Naive thymus-derived CD4-positive, alpha-beta T cell (primary cell): ENCODE results near the gene PTDSS2. TPM values are rescaled to one million over a fixed set of nuclear protein-coding genes. Genes with fewer than 3 reads are reported as not detected.

ENCODE experiments used
- ATAC-seq: fragments of 150-1000 bp; cut with Tn5 transposase; 2 replicates; pipeline ENCODE4 v1.10.0; 2021; ENCODE audit warnings: mild to moderate bottlenecking, moderate library complexity
- CTCF ChIA-PET: fragments of 350-600 bp; sonication (Branson Sonifier 250); formaldehyde crosslinking; loops from one replicate; lab custom pipeline; 2021; ENCODE audit warnings: antibody characterized with exemption; lab: Charles Lee
- POLR2A ChIA-PET: fragments of 350-600 bp; sonication (Branson Sonifier 250); formaldehyde crosslinking; loops from one replicate; lab custom pipeline; 2021; ENCODE audit warnings: antibody characterized with exemption, inconsistent platforms; lab: Charles Lee
- DNase-seq, 9 donors: peaks; one replicate each; pipeline versions ENCODE4 v3.0.0 to v3.0.0-alpha.2; 2020 to 2022; ENCODE audit warnings: mixed read lengths in 1 of 9
- H3K27ac ChIP-seq: one replicate; pipeline ENCODE4 v1.7.0; 2013; ENCODE audit warnings: mild to moderate bottlenecking, low read depth, low read length, moderate library complexity
- H3K27me3 ChIP-seq, 2 donors: one replicate each; pipeline ENCODE4 v1.7.0; 2013; ENCODE audit warnings: low read length in 2 of 2, mild to moderate bottlenecking in 2 of 2, moderate library complexity in 2 of 2; ENCODE audit not compliant: control insufficient read depth in 2 of 2, insufficient read depth in 2 of 2
- H3K36me3 ChIP-seq, 3 experiments: 1 replicate in 2 of 3; 2 replicates in 1 of 3; pipeline ENCODE4 v1.7.0; 2013; ENCODE audit warnings: low read length in 3 of 3, mild to moderate bottlenecking in 3 of 3, moderate library complexity in 1 of 3; ENCODE audit not compliant: insufficient read depth in 3 of 3, control insufficient read depth in 2 of 3
- H3K4me1 ChIP-seq, 2 donors: one replicate each; pipeline ENCODE4 v1.7.0; 2013; ENCODE audit warnings: low read length in 2 of 2, mild to moderate bottlenecking in 2 of 2, moderate library complexity in 1 of 2; ENCODE audit not compliant: control insufficient read depth in 2 of 2, insufficient read depth in 2 of 2
- H3K4me3 ChIP-seq: 2 replicates; pipeline ENCODE4 v1.7.0; 2013; ENCODE audit warnings: mild to moderate bottlenecking, low read length
- H3K9me3 ChIP-seq, 3 experiments: 1 replicate in 2 of 3; 2 replicates in 1 of 3; pipeline ENCODE4 v1.7.0; 2013; ENCODE audit warnings: low read length in 3 of 3; ENCODE audit not compliant: control insufficient read depth in 2 of 3
- H3K27ac Mint-ChIP-seq, 9 donors: one replicate each; pipeline ENCODE4 v1.8.0; 2020 to 2022; ENCODE audit warnings: mixed read lengths in 9 of 9, mild to moderate bottlenecking in 8 of 9, moderate library complexity in 5 of 9, inconsistent platforms in 2 of 9
- H3K27me3 Mint-ChIP-seq, 5 donors: one replicate each; pipeline ENCODE4 v1.8.0; 2021 to 2022; ENCODE audit warnings: mixed read lengths in 5 of 5, mild to moderate bottlenecking in 1 of 5
- H3K36me3 Mint-ChIP-seq, 5 donors: one replicate each; pipeline ENCODE4 v1.8.0; 2020 to 2022; ENCODE audit warnings: mixed read lengths in 5 of 5, mild to moderate bottlenecking in 3 of 5, inconsistent platforms in 1 of 5
- H3K4me1 Mint-ChIP-seq, 7 donors: one replicate each; pipeline ENCODE4 v1.8.0; 2020 to 2022; ENCODE audit warnings: mixed read lengths in 7 of 7, mild to moderate bottlenecking in 3 of 7, inconsistent platforms in 1 of 7
- H3K4me3 Mint-ChIP-seq, 10 donors: one replicate each; pipeline ENCODE4 v1.8.0; 2020 to 2022; ENCODE audit warnings: mild to moderate bottlenecking in 10 of 10, mixed read lengths in 10 of 10, moderate library complexity in 6 of 10, inconsistent platforms in 2 of 10
- H3K9me3 Mint-ChIP-seq, 11 donors: one replicate each; pipeline ENCODE4 v1.8.0; 2020 to 2022; ENCODE audit warnings: mixed read lengths in 11 of 11, mild to moderate bottlenecking in 4 of 11, inconsistent platforms in 1 of 11, moderate library complexity in 1 of 11
- intact Hi-C, 2 donors: fragments of 100-400 bp; cut with micrococcal nuclease; formaldehyde crosslinking; loops; one replicate each; pipeline ENCODE4 v1.15.1; 2023
- polyA plus RNA-seq, 2 donors: library from polyadenylated mRNA; unstranded; fragments of 300-500 nt; fragmentation: Illumina TruSeq; gene quantifications; one replicate each; pipeline ENCODE4 v1.2.3, GENCODE V29; 2021
- total RNA-seq, 6 experiments: library from RNA in 5 of 6; stranded (reverse) in 5 of 6; gene quantifications; 1 replicate in 5 of 6; 2 replicates in 1 of 6; pipeline ENCODE4 v1.2.3 and lab custom pipeline; 2021 to 2026

PTDSS2 gene
- total and polyA plus RNA-seq, 7 experiments from 2014 or later = 9.0 to 27.7 (median 19.4) TPM

GRCh38 chr11:459511-460220 lies 9.6 kb downstream of the PTDSS2 start:
- Histone ChIP-seq H3K27me3 (no peaks in the 10 kb centered on the region), H3K4me1 (peaks cover 16 to 24% of the 10 kb centered on the region in 2 donors), H3K9me3 (no peaks in the 10 kb centered on the region), H3K27ac (no peak overlapping the region), H3K4me3 (no peak overlapping the region), H3K36me3 (peaks cover 0 to 16% (median 0%) of the 10 kb centered on the region in 3 experiments)
- CTCF ChIA-PET = no interaction called here
- ATAC-seq = no peak
- Mint-ChIP-seq H3K36me3 (peaks cover 0 to 6% (median 0%) of the 10 kb centered on the region in 5 donors), H3K4me3 (no peak overlapping the region), H3K27ac (no peak overlapping the region), H3K27me3 (no peaks in the 10 kb centered on the region), H3K9me3 (no peaks in the 10 kb centered on the region), H3K4me1 (peaks cover 16 to 31% (median 25%) of the 10 kb centered on the region in 7 donors)
- POLR2A ChIA-PET = no interaction called here
- intact Hi-C loops = loop anchor here in 1 of 2 donors (10.0 kb wide), 1 partner anchor 265 kb away; no protein-coding TSS in a partner anchor
- DNase-seq = no peak

- no peak for ATAC-seq
- Mint-ChIP-seq H3K4me1 (peaks cover 16 to 24% (median 24%) of the 10 kb centered on the region in 7 donors), H3K9me3 (no peaks in the 10 kb centered on the region), H3K27ac (no peak overlapping the region), H3K36me3 (peaks cover 0 to 4% (median 0%) of the 10 kb centered on the region in 5 donors), H3K4me3 (no peak overlapping the region), H3K27me3 (no peaks in the 10 kb centered on the region)
- Histone ChIP-seq H3K36me3 (peaks cover 0 to 16% (median 0%) of the 10 kb centered on the region in 3 experiments), H3K27me3 (no peaks in the 10 kb centered on the region), H3K9me3 (no peaks in the 10 kb centered on the region), H3K27ac (no peak overlapping the region), H3K4me1 (peaks cover 16 to 24% of the 10 kb centered on the region in 2 donors), H3K4me3 (no peak overlapping the region)
- CTCF ChIA-PET = no interaction called here
- DNase-seq = no peak
- POLR2A ChIA-PET = interaction anchor here (1.6 kb wide), 1 partner anchor 11 kb away, joined by 3 read pairs; no protein-coding TSS in a partner anchor
- intact Hi-C loops = no loop called here
Measured at GRCh38 chr11:460331-461199, 10.5 kb downstream of the PTDSS2 start.

- Mint-ChIP-seq H3K9me3 (no peaks in the 10 kb centered on the region), H3K27me3 (no peaks in the 10 kb centered on the region), H3K36me3 (peaks cover 0 to 4% (median 0%) of the 10 kb centered on the region in 5 donors), H3K4me3 (no peak overlapping the region), H3K27ac (peak overlapping the region in 1 of 9 donors; percentile 18), H3K4me1 (peaks cover 12 to 15% (median 14%) of the 10 kb centered on the region in 7 donors)
- ChIA-PET POLR2A (interaction anchor here (1.6 kb wide), 1 partner anchor 12 kb away, joined by 3 read pairs; no protein-coding TSS in a partner anchor), CTCF (no interaction called here)
- ATAC-seq (no peak), DNase-seq (no peak)
- Histone ChIP-seq H3K9me3 (no peaks in the 10 kb centered on the region), H3K36me3 (peaks cover 0 to 16% (median 0%) of the 10 kb centered on the region in 3 experiments), H3K4me3 (no peak overlapping the region), H3K4me1 (peaks cover 10 to 13% of the 10 kb centered on the region in 2 donors), H3K27ac (no peak overlapping the region), H3K27me3 (no peaks in the 10 kb centered on the region)
- intact Hi-C loops = no loop called here
Measured at GRCh38 chr11:461626-462025, 11.5 kb downstream of the PTDSS2 start.

GRCh38 chr11:462107-462890 lies 12.2 kb downstream of the PTDSS2 start:
- ATAC-seq (no peak), DNase-seq (no peak)
- H3K4me1 ChIP-seq = peaks cover 3 to 6% of the 10 kb centered on the region in 2 donors
- H3K27ac ChIP-seq = no peak overlapping the region
- H3K36me3 ChIP-seq = peaks cover 0 to 16% (median 0%) of the 10 kb centered on the region in 3 experiments
- Mint-ChIP-seq H3K36me3 (peaks cover 0 to 4% (median 0%) of the 10 kb centered on the region in 5 donors), H3K27me3 (no peaks in the 10 kb centered on the region), H3K4me3 (no peak overlapping the region), H3K9me3 (no peaks in the 10 kb centered on the region), H3K27ac (no peak overlapping the region), H3K4me1 (peaks cover 6 to 9% (median 7%) of the 10 kb centered on the region in 7 donors)
- no peak overlapping the region for H3K4me3 ChIP-seq
- intact Hi-C loops = no loop called here
- CTCF ChIA-PET = interaction anchor here (0.7 kb wide), 1 partner anchor 54 kb away, joined by 3 read pairs; no protein-coding TSS in a partner anchor
- POLR2A ChIA-PET = interaction anchor here (1.0 to 1.6 kb wide), 2 partner anchors 11 to 13 kb away, joined by 3 read pairs; no protein-coding TSS in a partner anchor
- no peaks in the 10 kb centered on the region for H3K27me3 ChIP-seq
- no peaks in the 10 kb centered on the region for H3K9me3 ChIP-seq

GRCh38 chr11:464316-464715 lies 14.2 kb downstream of the PTDSS2 start:
- no peak overlapping the region for H3K27ac ChIP-seq
- no peaks in the 10 kb centered on the region for H3K27me3 ChIP-seq
- Mint-ChIP-seq H3K4me3 (no peak overlapping the region), H3K4me1 (peaks cover 0 to 2% (median 0%) of the 10 kb centered on the region in 7 donors), H3K27me3 (no peaks in the 10 kb centered on the region), H3K27ac (no peak overlapping the region), H3K36me3 (peaks cover 0 to 7% (median 0%) of the 10 kb centered on the region in 5 donors), H3K9me3 (no peaks in the 10 kb centered on the region)
- H3K36me3 ChIP-seq = peaks cover 0 to 14% (median 0%) of the 10 kb centered on the region in 3 experiments
- POLR2A ChIA-PET = no interaction called here
- H3K9me3 ChIP-seq = no peaks in the 10 kb centered on the region
- CTCF ChIA-PET = interaction anchor here (0.5 kb wide), 1 partner anchor 209 kb away, joined by 3 read pairs; no protein-coding TSS in a partner anchor
- no peak for ATAC-seq
- intact Hi-C loops = no loop called here
- no peak overlapping the region for H3K4me3 ChIP-seq
- no peaks in the 10 kb centered on the region for H3K4me1 ChIP-seq
- no peak for DNase-seq
